HPDE6-E6E7 (cell line): ENCODE measurements around the gene CNTD1.
"Not testable (repeated sequence)": the region's sequence is repeated elsewhere in the genome, so short reads cannot be mapped to it uniquely, and the experiment has no call there.

Source experiments
- DNase-seq: peaks from one replicate; pipeline ENCODE4 v3.0.0; 2011; ENCODE audit warnings: missing footprints; ENCODE audit errors: extremely low spot score

The CNTD1 gene

DNA sequence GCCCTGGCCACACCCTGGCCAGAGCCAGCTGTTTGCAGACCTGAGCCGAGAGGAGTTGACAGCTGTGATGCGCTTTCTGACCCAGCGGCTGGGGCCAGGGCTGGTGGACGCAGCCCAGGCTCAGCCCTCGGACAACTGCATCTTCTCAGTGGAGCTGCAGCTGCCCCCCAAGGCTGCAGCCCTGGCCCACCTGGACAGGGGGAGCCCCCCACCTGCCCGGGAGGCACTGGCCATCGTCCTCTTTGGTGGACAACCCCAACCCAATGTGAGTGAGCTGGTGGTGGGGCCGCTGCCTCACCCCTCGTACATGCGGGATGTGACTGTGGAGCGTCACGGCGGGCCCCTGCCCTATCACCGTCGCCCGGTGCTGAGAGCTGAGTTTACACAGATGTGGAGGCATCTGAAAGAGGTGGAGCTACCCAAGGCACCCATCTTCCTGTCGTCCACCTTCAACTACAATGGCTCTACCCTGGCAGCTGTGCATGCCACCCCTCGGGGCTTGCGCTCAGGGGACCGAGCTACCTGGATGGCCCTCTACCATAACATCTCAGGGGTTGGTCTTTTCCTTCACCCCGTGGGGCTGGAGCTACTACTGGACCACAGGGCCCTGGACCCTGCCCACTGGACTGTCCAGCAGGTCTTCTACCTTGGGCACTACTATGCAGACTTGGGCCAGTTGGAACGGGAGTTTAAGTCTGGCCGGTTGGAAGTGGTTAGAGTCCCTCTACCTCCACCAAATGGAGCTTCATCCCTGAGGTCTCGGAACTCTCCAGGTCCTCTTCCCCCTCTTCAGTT, 46.3 kb downstream of the CNTD1 start:
- DNase-seq = no peak

DNA sequence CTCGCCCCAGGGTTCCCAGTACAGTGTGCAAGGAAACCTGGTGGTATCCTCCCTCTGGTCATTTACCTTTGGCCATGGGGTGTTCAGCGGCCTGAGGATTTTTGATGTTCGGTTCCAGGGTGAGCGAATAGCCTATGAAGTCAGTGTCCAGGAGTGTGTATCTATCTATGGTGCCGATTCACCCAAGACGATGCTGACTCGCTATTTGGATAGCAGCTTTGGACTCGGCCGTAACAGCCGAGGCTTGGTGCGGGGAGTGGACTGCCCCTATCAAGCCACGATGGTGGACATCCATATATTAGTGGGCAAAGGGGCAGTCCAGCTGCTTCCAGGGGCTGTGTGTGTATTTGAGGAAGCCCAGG, 46.9 kb downstream of the CNTD1 start:
- DNase-seq = no peak

DNA sequence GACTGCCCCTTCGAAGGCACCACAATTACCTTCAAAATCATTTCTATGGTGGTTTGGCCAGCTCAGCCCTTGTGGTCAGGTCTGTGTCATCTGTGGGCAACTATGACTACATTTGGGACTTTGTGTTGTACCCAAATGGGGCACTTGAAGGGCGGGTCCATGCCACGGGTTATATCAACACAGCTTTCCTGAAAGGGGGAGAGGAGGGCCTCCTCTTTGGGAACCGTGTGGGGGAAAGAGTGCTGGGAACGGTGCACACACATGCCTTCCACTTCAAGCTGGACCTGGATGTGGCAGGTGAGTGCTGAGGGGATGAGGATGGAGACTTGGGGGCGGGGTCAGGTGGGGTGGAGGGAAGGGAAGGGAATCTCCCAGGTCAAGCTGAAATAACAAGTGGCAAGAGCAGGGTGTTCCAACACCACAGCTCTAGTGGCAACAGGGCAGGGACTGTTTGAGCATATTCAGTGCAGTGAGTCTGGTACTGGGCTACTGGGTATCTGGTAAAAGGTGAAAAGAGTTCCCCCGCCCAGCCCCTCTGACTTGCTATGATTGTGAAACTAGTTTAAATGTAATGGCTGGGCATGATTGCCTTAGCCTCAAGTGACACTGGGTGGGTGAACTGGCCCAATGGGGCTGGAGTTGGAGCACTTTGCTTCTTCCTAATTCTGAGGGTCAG, 47.4 kb downstream of the CNTD1 start:
- DNase-seq = no peak

DNA sequence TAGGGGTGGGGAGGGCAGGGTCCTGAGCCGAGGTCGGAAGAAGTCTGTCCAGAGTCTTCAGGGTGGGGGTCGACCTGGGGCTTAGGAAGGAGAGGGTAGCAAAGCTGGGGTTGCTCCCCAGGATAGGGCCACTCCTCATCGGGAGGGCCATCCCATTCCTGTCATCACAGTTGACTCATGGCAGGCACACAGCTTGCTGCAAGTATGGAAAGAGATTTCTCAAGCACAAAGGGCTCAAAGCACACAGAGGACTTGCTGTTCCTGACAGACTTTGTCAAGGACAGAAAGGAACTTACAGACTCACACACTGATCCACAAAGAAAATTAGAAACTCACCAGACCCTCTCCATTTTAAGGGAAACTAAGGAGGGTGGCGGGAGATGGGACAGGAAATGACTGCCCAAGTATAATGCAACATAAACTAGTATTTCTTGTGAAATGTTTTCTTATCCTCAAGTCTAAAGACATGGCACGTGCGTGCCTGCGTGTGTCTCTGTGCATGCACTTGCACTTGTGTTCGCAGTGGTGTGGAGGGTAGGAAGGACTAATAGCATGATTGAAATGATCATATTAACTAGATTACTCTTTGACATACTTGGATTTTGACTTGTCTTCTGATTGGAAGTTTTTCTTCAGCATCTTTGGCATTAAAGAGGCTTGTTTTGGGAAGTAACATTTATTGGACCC, 48.1 kb downstream of the CNTD1 start:
- no peak for DNase-seq

DNA sequence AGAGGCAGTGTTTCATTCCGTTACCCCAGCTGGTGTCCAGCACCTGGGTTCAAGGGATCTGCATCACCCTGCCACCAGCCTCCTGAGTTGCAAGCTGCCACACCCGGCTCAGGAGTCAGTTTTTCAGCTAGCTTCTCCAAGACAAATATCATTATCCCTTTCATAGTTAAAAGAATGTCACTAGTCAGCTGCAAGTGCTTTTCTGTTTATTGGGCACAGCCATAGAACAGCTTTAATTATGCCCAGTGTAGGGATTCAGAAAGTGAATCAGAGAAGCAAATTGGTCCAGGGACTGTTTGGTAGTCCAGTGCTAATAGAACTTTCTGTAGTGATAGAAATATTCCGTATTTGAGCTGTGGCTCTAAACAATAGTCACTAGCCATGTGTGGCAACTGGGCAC, 49.4 kb downstream of the CNTD1 start:
- no peak for DNase-seq

DNA sequence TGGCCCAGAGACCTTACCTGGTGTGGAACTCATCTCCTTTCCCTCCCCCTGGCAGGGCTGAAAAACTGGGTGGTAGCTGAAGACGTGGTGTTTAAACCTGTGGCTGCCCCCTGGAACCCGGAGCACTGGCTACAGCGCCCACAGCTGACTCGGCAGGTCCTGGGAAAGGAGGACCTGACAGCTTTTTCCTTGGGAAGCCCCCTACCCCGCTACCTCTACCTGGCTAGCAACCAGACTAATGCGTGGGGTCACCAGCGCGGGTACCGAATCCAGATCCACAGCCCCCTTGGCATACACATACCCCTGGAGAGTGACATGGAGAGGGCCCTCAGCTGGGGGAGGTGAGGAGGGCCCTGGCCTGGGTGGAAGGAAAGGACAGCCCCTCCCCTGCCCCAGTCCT, 50.4 kb downstream of the CNTD1 start:
- DNase-seq = no peak

DNA sequence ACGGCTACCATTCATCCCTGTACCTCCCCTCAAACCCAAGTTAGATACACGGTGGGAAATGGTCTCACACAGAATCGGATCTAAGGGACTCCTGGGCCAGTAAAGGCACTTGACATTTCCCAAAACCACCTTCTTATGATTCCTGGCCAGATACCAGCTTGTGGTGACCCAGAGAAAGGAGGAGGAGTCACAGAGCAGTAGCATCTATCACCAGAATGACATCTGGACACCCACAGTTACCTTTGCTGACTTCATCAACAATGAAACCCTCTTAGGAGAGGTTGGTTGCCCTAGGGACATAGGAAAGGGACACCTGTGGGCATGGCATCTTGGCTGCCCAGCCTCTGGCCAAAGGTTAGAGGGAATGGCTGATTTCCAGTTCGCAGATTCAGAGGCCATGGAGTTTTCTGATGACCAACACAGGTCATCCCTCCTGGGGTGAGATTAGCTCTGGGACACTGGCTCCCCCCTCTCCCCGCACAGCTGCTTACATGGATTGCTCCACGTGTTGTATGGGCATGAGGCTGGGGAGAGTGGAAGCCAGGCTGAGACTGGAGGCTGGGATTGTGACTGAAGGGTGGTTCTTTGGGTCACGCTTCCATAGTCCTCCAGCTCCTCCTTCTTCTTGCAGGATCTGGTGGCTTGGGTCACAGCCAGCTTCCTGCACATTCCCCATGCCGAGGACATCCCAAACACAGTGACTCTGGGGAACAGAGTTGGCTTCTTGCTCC, 51.0 kb downstream of the CNTD1 start:
- DNase-seq = no peak

DNA sequence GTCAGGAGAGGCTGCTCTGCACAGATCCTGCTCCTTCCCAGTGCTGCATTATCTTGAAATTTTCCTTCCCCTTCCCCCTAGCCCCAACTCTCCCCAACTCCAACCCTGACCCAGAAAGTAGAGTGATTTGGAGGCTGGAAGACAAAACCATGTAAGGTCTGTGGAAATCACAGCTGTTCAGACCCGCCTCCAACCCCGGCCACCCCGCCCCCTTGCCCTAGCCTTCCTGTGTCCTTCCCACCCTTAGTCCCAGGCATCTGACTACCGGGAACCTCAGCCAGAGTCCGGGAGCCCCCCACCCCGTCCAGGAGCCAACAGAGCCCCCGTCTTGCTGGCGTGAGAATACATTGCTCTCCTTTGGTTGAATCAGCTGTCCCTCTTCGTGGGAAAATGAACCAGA, 52.3 kb downstream of the CNTD1 start, which contains the start of gene AOC3:
AOC3 (plus strand) TSS at position 246 of the 400 bp plus-strand sequence; CDS start at position 391, 145 bp downstream.
- DNase-seq = no peak

DNA sequence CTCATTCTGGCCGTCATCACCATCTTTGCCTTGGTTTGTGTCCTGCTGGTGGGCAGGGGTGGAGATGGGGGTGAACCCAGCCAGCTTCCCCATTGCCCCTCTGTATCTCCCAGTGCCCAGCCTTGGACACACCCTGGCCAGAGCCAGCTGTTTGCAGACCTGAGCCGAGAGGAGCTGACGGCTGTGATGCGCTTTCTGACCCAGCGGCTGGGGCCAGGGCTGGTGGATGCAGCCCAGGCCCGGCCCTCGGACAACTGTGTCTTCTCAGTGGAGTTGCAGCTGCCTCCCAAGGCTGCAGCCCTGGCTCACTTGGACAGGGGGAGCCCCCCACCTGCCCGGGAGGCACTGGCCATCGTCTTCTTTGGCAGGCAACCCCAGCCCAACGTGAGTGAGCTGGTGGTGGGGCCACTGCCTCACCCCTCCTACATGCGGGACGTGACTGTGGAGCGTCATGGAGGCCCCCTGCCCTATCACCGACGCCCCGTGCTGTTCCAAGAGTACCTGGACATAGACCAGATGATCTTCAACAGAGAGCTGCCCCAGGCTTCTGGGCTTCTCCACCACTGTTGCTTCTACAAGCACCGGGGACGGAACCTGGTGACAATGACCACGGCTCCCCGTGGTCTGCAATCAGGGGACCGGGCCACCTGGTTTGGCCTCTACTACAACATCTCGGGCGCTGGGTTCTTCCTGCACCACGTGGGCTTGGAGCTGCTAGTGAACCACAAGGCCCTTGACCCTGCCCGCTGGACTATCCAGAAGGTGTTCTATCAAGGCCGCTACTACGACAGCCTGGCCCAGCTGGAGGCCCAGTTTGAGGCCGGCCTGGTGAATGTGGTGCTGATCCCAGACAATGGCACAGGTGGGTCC, 52.9 kb downstream of the CNTD1 start:
- DNase-seq = not testable (repeated sequence)

DNA sequence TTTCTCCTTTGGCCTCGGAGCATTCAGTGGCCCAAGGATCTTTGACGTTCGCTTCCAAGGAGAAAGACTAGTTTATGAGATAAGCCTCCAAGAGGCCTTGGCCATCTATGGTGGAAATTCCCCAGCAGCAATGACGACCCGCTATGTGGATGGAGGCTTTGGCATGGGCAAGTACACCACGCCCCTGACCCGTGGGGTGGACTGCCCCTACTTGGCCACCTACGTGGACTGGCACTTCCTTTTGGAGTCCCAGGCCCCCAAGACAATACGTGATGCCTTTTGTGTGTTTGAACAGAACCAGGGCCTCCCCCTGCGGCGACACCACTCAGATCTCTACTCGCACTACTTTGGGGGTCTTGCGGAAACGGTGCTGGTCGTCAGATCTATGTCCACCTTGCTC, 53.7 kb downstream of the CNTD1 start:
- DNase-seq = no peak

DNA sequence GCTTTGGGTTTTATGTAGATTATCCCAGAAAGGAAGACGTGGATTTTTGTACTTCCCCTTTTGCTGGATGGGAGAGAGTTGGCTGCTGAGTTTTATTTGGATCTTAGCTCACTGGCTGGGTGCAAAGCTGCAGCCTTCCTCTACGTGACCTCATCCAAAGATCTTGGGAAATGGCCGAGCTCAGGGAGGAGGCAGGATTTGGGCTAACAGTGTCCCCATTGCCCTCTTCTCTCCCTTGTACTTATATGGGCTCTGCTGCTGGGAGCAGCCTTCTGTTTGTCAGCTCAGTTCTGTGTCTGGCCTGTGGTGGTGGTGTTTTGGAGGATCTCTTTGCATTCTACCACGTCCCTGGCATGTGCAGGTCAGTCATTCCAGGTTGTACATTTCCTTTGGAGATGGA, 54.3 kb downstream of the CNTD1 start:
- no peak for DNase-seq

DNA sequence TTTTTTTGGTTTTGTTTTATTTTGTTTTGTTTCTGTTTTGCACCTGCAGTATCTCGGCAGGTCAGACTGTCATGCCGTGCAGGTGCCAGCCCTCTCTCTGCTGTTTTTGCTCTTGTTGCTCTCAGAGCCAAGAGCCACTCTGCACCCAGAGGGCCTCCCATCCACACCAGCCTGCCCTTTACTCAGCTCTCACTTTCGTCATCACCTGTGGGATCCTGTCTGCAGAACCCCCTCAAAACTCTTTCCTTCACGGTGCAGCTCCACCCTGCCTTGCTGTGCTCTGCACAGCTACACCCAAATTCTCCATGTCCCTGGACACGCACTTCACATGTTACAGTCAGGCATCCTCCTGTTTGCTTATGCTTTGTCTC, 54.9 kb downstream of the CNTD1 start:
- DNase-seq = no peak

DNA sequence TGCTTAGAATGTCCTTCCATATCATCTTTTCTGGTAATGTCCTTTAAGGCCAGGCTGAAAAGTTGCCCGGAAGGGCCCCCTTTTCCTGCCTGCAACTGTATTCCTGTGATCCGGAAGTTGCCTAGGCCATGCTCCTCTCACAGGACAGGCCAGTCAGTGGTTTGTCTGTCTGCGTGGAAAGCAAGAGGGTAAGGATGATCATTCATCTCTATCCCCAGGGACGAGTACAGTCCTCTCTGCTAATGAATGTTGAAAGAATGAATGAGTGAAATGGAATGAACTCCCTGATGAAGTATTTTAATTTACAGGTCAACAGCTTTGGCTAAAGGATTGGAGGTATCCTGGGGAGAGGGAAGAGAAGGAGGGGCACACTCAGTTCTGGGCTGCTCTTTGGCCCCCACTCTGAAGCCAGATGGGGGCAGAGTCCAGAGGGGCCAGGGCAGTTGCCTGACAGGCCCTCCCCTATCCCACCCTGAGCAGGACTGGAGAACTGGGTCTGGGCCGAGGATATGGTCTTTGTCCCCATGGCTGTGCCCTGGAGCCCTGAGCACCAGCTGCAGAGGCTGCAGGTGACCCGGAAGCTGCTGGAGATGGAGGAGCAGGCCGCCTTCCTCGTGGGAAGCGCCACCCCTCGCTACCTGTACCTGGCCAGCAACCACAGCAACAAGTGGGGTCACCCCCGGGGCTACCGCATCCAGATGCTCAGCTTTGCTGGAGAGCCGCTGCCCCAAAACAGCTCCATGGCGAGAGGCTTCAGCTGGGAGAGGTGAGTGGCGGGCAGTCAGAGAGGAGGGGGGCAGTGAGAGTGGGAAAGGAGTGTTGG, 55.5 kb downstream of the CNTD1 start:
- DNase-seq = no peak

DNA sequence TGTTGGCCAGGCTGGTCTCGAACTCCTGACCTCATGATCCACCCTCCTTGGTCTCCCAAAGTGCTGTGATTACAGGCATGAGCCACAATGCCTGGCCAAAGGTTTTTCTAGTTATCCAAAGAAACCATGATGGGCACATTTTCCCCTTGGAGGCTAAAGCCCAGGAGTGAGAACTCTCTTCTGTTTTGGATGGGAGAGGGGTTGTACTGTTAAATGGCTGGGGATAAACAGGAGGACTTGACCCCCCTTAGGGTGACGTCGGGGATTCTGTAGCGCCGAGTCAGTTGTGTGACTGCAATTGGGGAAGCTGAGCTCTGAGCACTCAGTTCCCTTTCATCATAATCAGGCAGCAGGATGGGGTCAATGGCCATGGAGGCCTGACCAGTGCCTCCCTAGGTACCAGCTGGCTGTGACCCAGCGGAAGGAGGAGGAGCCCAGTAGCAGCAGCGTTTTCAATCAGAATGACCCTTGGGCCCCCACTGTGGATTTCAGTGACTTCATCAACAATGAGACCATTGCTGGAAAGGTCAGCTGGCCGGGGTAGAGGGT, 56.5 kb downstream of the CNTD1 start:
- DNase-seq = no peak

DNA sequence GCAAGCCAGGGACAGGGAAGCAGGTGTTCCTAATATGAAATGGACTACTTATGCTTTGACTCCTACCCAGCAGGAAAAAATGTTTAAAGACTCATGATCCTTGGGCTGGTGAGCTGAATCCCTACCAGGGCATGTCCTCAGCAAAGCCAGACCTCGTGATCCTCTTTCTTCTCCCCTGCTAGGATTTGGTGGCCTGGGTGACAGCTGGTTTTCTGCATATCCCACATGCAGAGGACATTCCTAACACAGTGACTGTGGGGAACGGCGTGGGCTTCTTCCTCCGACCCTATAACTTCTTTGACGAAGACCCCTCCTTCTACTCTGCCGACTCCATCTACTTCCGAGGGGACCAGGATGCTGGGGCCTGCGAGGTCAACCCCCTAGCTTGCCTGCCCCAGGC, 57.4 kb downstream of the CNTD1 start:
- not testable (repeated sequence) for DNase-seq

DNA sequence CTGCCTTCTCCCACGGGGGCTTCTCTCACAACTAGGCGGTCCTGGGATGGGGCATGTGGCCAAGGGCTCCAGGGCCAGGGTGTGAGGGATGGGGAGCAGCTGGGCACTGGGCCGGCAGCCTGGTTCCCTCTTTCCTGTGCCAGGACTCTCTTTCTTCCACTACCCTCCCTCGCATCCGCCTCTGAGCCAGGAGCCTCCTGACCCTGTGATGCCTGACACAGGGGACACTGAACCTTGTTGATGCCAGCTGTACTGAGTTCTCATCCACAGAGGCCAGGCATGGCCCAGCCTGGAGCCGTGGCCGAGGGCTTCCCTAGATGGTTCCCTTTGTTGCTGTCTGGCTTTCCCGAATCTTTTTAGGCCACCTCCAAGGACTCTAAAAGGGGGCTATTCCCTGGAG, 57.9 kb downstream of the CNTD1 start:
- not testable (repeated sequence) for DNase-seq

DNA sequence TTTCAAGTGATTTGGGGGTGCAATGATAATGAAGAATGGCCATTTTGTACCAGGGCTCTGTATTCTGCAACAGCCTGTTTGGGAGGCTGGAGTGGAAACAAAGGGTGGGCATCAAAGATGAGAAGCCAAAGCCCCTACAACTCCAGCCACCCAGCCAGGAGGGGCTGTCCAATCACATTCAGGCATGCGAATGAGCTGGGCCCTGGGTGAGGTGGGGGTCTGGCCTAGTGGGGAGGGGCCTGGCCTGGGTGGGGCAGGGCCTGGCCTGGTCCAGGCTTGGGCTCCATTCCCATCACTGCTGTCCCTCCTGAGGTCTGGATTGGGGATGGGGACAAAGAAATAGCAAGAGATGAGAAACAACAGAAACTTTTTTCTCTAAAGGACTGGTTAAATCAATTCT, 58.7 kb downstream of the CNTD1 start:
- DNase-seq = no peak
